HepG2 (cell line): Measurements from ENCODE around the gene PPP1CB. TPM values are rescaled to one million over a fixed set of nuclear protein-coding genes. Genes with fewer than 3 reads are reported as not detected.

Experiments used
- ATAC-seq: fragments of 200-7000 bp; cut with Tn5 transposase; 3 replicates; pipeline ENCODE4 v1.9.1; 2020; ENCODE audit warnings: mild to moderate bottlenecking, moderate library complexity
- BruUV-seq: library from RNA; stranded (reverse); fragments of 400-500 nt; replicated peaks from 2 replicates; lab custom pipeline; 2021; lab: Mats Ljungman, UMichigan
- CTCF ChIA-PET: fragments of 300-600 bp; formaldehyde crosslinking; extraction: SDS; loops from one replicate; lab custom pipeline; 2021; ENCODE audit warnings: low total read pairs, inconsistent platforms, low intra/inter-chr PET ratio; lab: Yijun Ruan, JAX
- POLR2A ChIA-PET: fragments of 350-600 bp; sonication (Branson Sonifier 250); formaldehyde crosslinking; loops from one replicate; lab custom pipeline; 2020; ENCODE audit warnings: antibody characterized with exemption, inconsistent platforms; lab: Yijun Ruan, JAX
- DNase-seq: peaks from one replicate; pipeline ENCODE4 v3.0.0-alpha.2; 2015; ENCODE audit warnings: low spot score
- FAIRE-seq: peaks from 3 replicates; lab custom pipeline; 2011; peaks lifted over from hg19 to GRCh38; lab: Jason Lieb, UNC
- H2AFZ ChIP-seq: one replicate; pipeline ENCODE4 v1.6.1; 2011; ENCODE audit warnings: low read length, inconsistent platforms
- H3K27ac ChIP-seq: fragments of 300-600 bp; 3 replicates; pipeline ENCODE4 v1.8.0; 2011; ENCODE audit warnings: mixed run types, mild to moderate bottlenecking, mixed read lengths, low read length, inconsistent platforms; ENCODE audit not compliant: insufficient read depth; ENCODE audit errors: extremely low read length
- H3K27me3 ChIP-seq, 2 experiments: fragments of 200-600 bp in 1 of 2; 2 replicates in 1 of 2; 3 replicates in 1 of 2; pipeline versions ENCODE4 v1.6.0 to v1.8.0; 2011; ENCODE audit warnings: low read length in 2 of 2, mild to moderate bottlenecking in 2 of 2, moderate library complexity in 2 of 2, inconsistent platforms in 1 of 2; ENCODE audit not compliant: insufficient read depth in 2 of 2, control insufficient read depth in 1 of 2
- H3K36me3 ChIP-seq, 2 experiments: fragments of 200-600 bp in 1 of 2; replicated peaks in 1 of 2; 2 replicates in 1 of 2; 3 replicates in 1 of 2; pipeline versions ENCODE4 v1.5.1 to v1.8.0; 2011; ENCODE audit warnings: low read length in 2 of 2, inconsistent platforms in 1 of 2; ENCODE audit not compliant: insufficient read depth in 2 of 2, control insufficient read depth in 1 of 2
- H3K4me1 ChIP-seq: 2 replicates; pipeline ENCODE4 v1.5.1; 2012; ENCODE audit warnings: low read length, inconsistent platforms; ENCODE audit not compliant: insufficient read depth
- H3K4me2 ChIP-seq: 2 replicates; pipeline ENCODE4 v1.6.0; 2011; ENCODE audit warnings: low read depth, low read length, inconsistent platforms
- H3K4me3 ChIP-seq, 3 experiments: fragments of 200-600 bp in 1 of 3; sonication (generic), shearing (Covaris generic) in 1 of 3; replicated peaks in 1 of 3; 2 replicates each; pipeline ENCODE4 v1.5.1; 2011 to 2016; ENCODE audit warnings: low read length in 3 of 3, inconsistent platforms in 2 of 3, low read depth in 2 of 3, mild to moderate bottlenecking in 2 of 3, control low read depth in 1 of 3, mixed read lengths in 1 of 3; ENCODE audit not compliant: insufficient read depth in 1 of 3
- H3K79me2 ChIP-seq: one replicate; pipeline ENCODE4 v1.6.1; 2011; ENCODE audit warnings: low read length, inconsistent platforms; ENCODE audit not compliant: insufficient read depth
- H3K9ac ChIP-seq: 2 replicates; pipeline ENCODE4 v1.6.0; 2011; ENCODE audit warnings: mild to moderate bottlenecking, low read depth, low read length, inconsistent platforms; ENCODE audit not compliant: insufficient read depth
- H3K9me3 ChIP-seq: 2 replicates; pipeline ENCODE4 v1.5.1; 2012; ENCODE audit warnings: mild to moderate bottlenecking, low read length
- H4K20me1 ChIP-seq: 2 replicates; pipeline ENCODE4 v1.6.0; 2011; ENCODE audit warnings: inconsistent platforms, mild to moderate bottlenecking, low read length, moderate library complexity; ENCODE audit not compliant: insufficient read depth
- ATF1 ChIP-seq: IDR thresholded peaks from 2 replicates; pipeline ENCODE4 v1.6.1; 2016; ENCODE audit warnings: mild to moderate bottlenecking, control low read depth
- BRCA1 ChIP-seq: sonication (generic); formaldehyde crosslinking; IDR thresholded peaks from 2 replicates; pipeline ENCODE4 v1.4.0; 2020; ENCODE audit warnings: missing genetic modification reagents
- CREB1 ChIP-seq, 2 experiments: fragments of 450-650 bp in 1 of 2; IDR thresholded peaks; 2 replicates each; pipeline ENCODE4 v1.6.1; 2016 to 2017; ENCODE audit warnings: control low read depth in 1 of 2, mild to moderate bottlenecking in 1 of 2, missing compliant biosample characterization in 1 of 2, missing genetic modification characterization in 1 of 2
- DNMT3B ChIP-seq: conservative IDR thresholded peaks from 2 replicates; pipeline ENCODE4 v1.6.1; 2016; ENCODE audit warnings: missing biosample characterization, control low read depth
- FOXO1 ChIP-seq: sonication (generic); formaldehyde crosslinking; IDR thresholded peaks from 2 replicates; pipeline ENCODE4 v1.4.0; 2020; ENCODE audit warnings: missing genetic modification reagents
- GPN1 ChIP-seq: sonication (generic); formaldehyde crosslinking; IDR thresholded peaks from 2 replicates; pipeline ENCODE4 v1.5.1; 2020; ENCODE audit warnings: missing genetic modification reagents, borderline replicate concordance
- MAFK ChIP-seq, 2 experiments: IDR thresholded peaks in 1 of 2; conservative IDR thresholded peaks in 1 of 2; 2 replicates each; pipeline ENCODE4 v1.6.1; 2011; ENCODE audit warnings: improper control_type of control experiment in 2 of 2, low read length in 2 of 2
- NBN ChIP-seq: fragments of 450-650 bp; conservative IDR thresholded peaks from 2 replicates; pipeline ENCODE4 v1.6.1; 2017
- NPAS2 ChIP-seq: sonication (generic); formaldehyde crosslinking; IDR thresholded peaks from 2 replicates; pipeline ENCODE4 v1.8.0; 2022; ENCODE audit warnings: mild to moderate bottlenecking, missing genetic modification reagents, borderline replicate concordance
- SOX5 ChIP-seq: IDR thresholded peaks from 2 replicates; pipeline ENCODE4 v1.6.1; 2016; ENCODE audit warnings: borderline replicate concordance
- UBTF ChIP-seq: sonication (generic); formaldehyde crosslinking; IDR thresholded peaks from 2 replicates; pipeline ENCODE4 v1.4.0; 2020; ENCODE audit warnings: mild to moderate bottlenecking, missing genetic modification reagents
- ZFY ChIP-seq: sonication (generic); formaldehyde crosslinking; IDR thresholded peaks from 2 replicates; pipeline ENCODE4 v1.4.0; 2020; ENCODE audit warnings: missing genetic modification reagents
- ZNF318 ChIP-seq: sonication (generic); formaldehyde crosslinking; IDR thresholded peaks from 2 replicates; pipeline ENCODE4 v1.4.0; 2020; ENCODE audit warnings: mild to moderate bottlenecking, missing genetic modification reagents
- ZNF589 ChIP-seq: sonication (generic); formaldehyde crosslinking; conservative IDR thresholded peaks from 2 replicates; pipeline ENCODE4 v1.8.0; 2022; ENCODE audit warnings: mild to moderate bottlenecking, moderate library complexity, missing genetic modification reagents
- WGBS: methylation state at CpG from one replicate; pipeline ENCODE4 v1.1.6; 2017; ENCODE audit warnings: low lambda C conversion rate; 5-methylcytosine and 5-hydroxymethylcytosine counted together
- in situ Hi-C: cut with HindIII; loops from 2 replicates; pipeline ENCODE4 v1.10.0; 2017; ENCODE audit warnings: low pct_unique_long_range_greater_than_20kb; ENCODE audit not compliant: extremely low pct_ligation_motif_present
- intact Hi-C: fragments of 100-400 bp; cut with micrococcal nuclease; formaldehyde crosslinking; loops from one replicate; pipeline ENCODE4 v1.10.0; 2022; ENCODE audit not compliant: unreplicated experiment
- polyA plus RNA-seq, 8 experiments: library from polyadenylated mRNA; depleted of rRNA in 3 of 8; stranded (reverse) in 7 of 8; unstranded in 1 of 8; fragments of >200 nt; fragmentation: Illumina TruSeq in 4 of 8; extraction: Trizol in 4 of 8; gene quantifications; 2 replicates each; pipeline versions ENCODE4 v1.2.1 to v1.2.3, GENCODE V29; 2011 to 2016; ENCODE audit warnings: low read depth in 4 of 8, missing spikeins in 1 of 8, mixed read lengths in 1 of 8; ENCODE audit not compliant: insufficient read depth in 1 of 8
- total RNA-seq, 5 experiments: library from RNA; depleted of rRNA; stranded (reverse); fragments of >200 nt; fragmentation: Illumina TruSeq; extraction: Trizol; gene quantifications; 2 replicates each; pipeline ENCODE4 v1.2.3, GENCODE V29; 2016; ENCODE audit warnings: low read depth in 1 of 5

Gene PPP1CB
- total and polyA plus RNA-seq, 2 of the 13 experiments (the other 11 are each of a cell fraction or from before 2014, with no cell fraction given) = 46.9 to 109 TPM

GRCh38 chr2:28709101-28709500 lies 42.5 kb upstream of the PPP1CB start:
- Histone ChIP-seq H3K9me3 (no peaks in the 10 kb centered on the region), H3K4me3 (no peak overlapping the region), H4K20me1 (no peaks in the 10 kb centered on the region), H3K36me3 (no peaks in the 10 kb centered on the region), H3K27me3 (peaks cover 3 to 6% of the 10 kb centered on the region in 2 experiments; a peak in 2 of 5 replicates), H3K9ac (no peak overlapping the region), H3K27ac (no peak overlapping the region), H2AFZ (no peak overlapping the region), H3K4me2 (peak overlapping the region; percentile 49), H3K79me2 (no peaks in the 10 kb centered on the region), H3K4me1 (peaks cover 15% of the 10 kb centered on the region)
- CTCF ChIA-PET = no interaction called here
- DNase-seq (peak; percentile 53), FAIRE-seq (peak; percentile 94), ATAC-seq (peak; percentile 96)
- intact Hi-C loops (no loop called here), in situ Hi-C loops (no loop called here)
- WGBS = 2% methylated on average over 8 of the region's 8 CpGs
- no TSS peak for BruUV-seq
- POLR2A ChIA-PET = interaction anchor here (0.6 to 0.9 kb wide), 2 partner anchors 8 to 43 kb away, joined by 4 read pairs; partner anchors contain the start of gene PPP1CB
- TF ChIP-seq UBTF (no peak), DNMT3B (CRISPR knock-in tag) (0 out of 2 replicates have a peak, but pooled peaks have one; percentile 40), NBN (no peak), ZNF589 (CRISPR knock-in tag) (no peak), CREB1 (IDR thresholded peaks at IDR 0.05) (no peak), CREB1 (CRISPR knock-in tag; IDR thresholded peaks at IDR 0.05) (no peak), MAFK (conservative IDR thresholded peaks at IDR 0.05 in 1 of 2, IDR thresholded peaks at IDR 0.05 in 1 of 2; ENCODE audit: low read length in 2 of 2) (peak; percentile 39 to 61), ZFY (CRISPR knock-in tag) (peak; percentile 44; the same call in 1 of the 2 replicates), ZNF318 (CRISPR knock-in tag) (no peak), BRCA1 (CRISPR knock-in tag) (no peak), FOXO1 (CRISPR knock-in tag) (peak; percentile 59; the same call in 1 of the 2 replicates), GPN1 (CRISPR knock-in tag) (no peak), SOX5 (no peak), ATF1 (0 out of 2 replicates have a peak, but pooled peaks have one; percentile 5), NPAS2 (CRISPR knock-in tag) (no peak)
